Activated naive CD8-positive, alpha-beta T cell treated with anti-CD3 and anti-CD28 coated beads for 36 hours (primary cell): ENCODE measurements around the gene RASSF8. TPM values are rescaled to one million over a fixed set of nuclear protein-coding genes. Genes with fewer than 3 reads are reported as not detected.
A peak's percentile ranks its signal among the peaks of the same experiment; 100 is the strongest.

Source experiments
- DNase-seq: peaks from one replicate; pipeline ENCODE4 v3.0.0; 2021
- H3K27ac Mint-ChIP-seq: one replicate; pipeline ENCODE4 v1.8.0; 2022; ENCODE audit warnings: mild to moderate bottlenecking, moderate library complexity, mixed read lengths
- H3K27me3 Mint-ChIP-seq: one replicate; pipeline ENCODE4 v1.8.0; 2022; ENCODE audit warnings: mild to moderate bottlenecking, mixed read lengths
- H3K36me3 Mint-ChIP-seq: one replicate; pipeline ENCODE4 v1.8.0; 2021; ENCODE audit warnings: mild to moderate bottlenecking, mixed read lengths
- H3K4me1 Mint-ChIP-seq: one replicate; pipeline ENCODE4 v1.8.0; 2021; ENCODE audit warnings: mixed read lengths
- H3K4me3 Mint-ChIP-seq: one replicate; pipeline ENCODE4 v1.8.0; 2022; ENCODE audit warnings: mild to moderate bottlenecking, moderate library complexity, mixed read lengths
- H3K9me3 Mint-ChIP-seq: one replicate; pipeline ENCODE4 v1.8.0; 2022; ENCODE audit warnings: mixed read lengths
- total RNA-seq, 2 experiments: library from RNA; stranded (reverse); gene quantifications; one replicate each; pipeline ENCODE4 v1.2.3, GENCODE V29; 2021

RASSF8 gene
- total RNA-seq, 2 experiments from 2014 or later: 0.18 TPM; not detected in 1

- H3K4me1 Mint-ChIP-seq: no peaks in the 10 kb centered on the region
- no peaks in the 10 kb centered on the region for H3K36me3 Mint-ChIP-seq
- no peak for DNase-seq
- no peak overlapping the region for H3K27ac Mint-ChIP-seq
- H3K4me3 Mint-ChIP-seq: no peak overlapping the region
- H3K9me3 Mint-ChIP-seq: no peaks in the 10 kb centered on the region
- peaks cover 16% of the 10 kb centered on the region for H3K27me3 Mint-ChIP-seq
Observed at GRCh38 chr12:26101763-26102162, 143.3 kb downstream of the RASSF8 start.

DNA sequence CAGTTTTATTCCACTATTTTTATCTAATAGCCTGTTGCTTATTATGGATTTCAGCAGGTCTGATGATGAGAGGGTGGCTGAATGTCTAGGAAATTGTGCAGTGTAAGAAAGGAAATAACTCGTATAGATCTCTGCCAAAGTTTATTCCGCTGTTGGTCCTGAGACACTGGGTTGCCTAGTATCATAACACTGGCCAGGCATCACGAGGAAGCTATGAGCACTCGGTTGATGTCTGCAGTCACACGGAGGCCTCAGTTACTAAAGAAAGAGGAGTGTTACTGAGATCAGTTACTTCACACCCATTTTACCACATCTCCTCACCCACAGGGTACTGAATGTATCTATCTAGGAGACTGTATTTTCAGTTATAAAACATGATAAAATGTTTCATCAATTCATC, 144.5 kb downstream of the RASSF8 start:
- H3K27me3 Mint-ChIP-seq: peaks cover 10% of the 10 kb centered on the region
- H3K27ac Mint-ChIP-seq: no peak overlapping the region
- no peak for DNase-seq
- no peaks in the 10 kb centered on the region for H3K9me3 Mint-ChIP-seq
- no peak overlapping the region for H3K4me3 Mint-ChIP-seq
- H3K36me3 Mint-ChIP-seq: no peaks in the 10 kb centered on the region
- H3K4me1 Mint-ChIP-seq: no peaks in the 10 kb centered on the region

GRCh38 chr12:26106347-26106746, 147.9 kb downstream of the RASSF8 start:
- H3K9me3 Mint-ChIP-seq: no peaks in the 10 kb centered on the region
- no peak for DNase-seq
- no peaks in the 10 kb centered on the region for H3K27me3 Mint-ChIP-seq
- no peak overlapping the region for H3K27ac Mint-ChIP-seq
- no peaks in the 10 kb centered on the region for H3K36me3 Mint-ChIP-seq
- H3K4me1 Mint-ChIP-seq: no peaks in the 10 kb centered on the region
- H3K4me3 Mint-ChIP-seq: no peak overlapping the region

- Mint-ChIP-seq H3K36me3 (no peaks in the 10 kb centered on the region), H3K27me3 (peaks cover 15% of the 10 kb centered on the region)
Observed at GRCh38 chr12:26108915-26109314, 150.4 kb downstream of the RASSF8 start.

DNA sequence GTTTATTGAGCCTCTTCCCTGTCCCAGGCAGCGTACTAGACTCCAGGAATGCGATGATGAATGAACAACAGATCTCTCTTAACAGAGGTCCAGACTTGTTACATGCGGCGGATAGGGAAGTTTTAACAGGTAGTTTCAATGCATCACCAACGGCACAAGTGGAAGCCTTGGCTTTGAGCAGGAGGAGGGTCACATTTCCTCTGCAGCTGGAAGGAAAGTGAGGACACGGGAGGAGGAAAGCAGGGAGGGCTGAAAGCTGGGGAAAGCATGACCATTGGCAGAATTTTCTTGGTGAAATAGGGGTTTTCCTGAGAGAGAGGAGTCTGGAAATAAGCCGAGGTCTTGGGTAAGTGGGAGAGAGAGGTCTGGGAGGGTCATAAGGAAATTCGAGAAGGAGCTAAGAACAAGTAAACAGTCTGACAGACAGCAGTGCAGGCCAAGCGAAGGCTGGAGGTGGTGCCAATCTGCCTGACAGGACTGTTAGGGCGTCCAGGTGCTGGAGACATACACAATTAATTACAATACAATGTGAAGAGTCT, 150.9 kb downstream of the RASSF8 start:
- H3K4me1 Mint-ChIP-seq: peaks cover 2% of the 10 kb centered on the region
- H3K9me3 Mint-ChIP-seq: peaks cover 2% of the 10 kb centered on the region
- no peak overlapping the region for H3K4me3 Mint-ChIP-seq
- peaks cover 15% of the 10 kb centered on the region for H3K27me3 Mint-ChIP-seq
- H3K36me3 Mint-ChIP-seq: no peaks in the 10 kb centered on the region
- no peak for DNase-seq
- no peak overlapping the region for H3K27ac Mint-ChIP-seq

More at GRCh38 chr12:26108915-26109314, 150.4 kb downstream of the RASSF8 start:
- no peak for DNase-seq
- Mint-ChIP-seq H3K4me3 (no peak overlapping the region), H3K4me1 (peaks cover 2% of the 10 kb centered on the region), H3K9me3 (peaks cover 2% of the 10 kb centered on the region), H3K27ac (no peak overlapping the region)

DNA sequence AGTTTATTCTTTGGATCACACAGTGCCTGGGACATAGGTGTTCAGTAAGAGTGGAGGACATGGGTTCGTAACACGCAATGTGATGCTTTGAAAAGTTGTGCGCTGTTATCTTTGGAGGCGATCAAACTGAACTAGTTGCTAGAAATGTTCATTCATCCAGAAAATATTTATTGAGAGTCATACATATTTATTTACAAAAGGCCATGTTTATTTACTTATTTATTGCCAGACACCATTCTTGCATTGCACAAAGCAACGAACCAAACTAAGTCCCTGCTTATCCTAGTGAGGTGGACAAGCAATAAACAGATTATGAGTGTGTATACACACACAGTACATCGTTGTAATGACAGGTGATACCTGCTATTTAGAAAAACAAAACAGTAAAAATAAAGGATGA, 153.8 kb downstream of the RASSF8 start:
- DNase-seq: no peak
- no peak overlapping the region for H3K27ac Mint-ChIP-seq
- H3K4me1 Mint-ChIP-seq: peaks cover 2% of the 10 kb centered on the region
- H3K27me3 Mint-ChIP-seq: peaks cover 23% of the 10 kb centered on the region
- peaks cover 2% of the 10 kb centered on the region for H3K9me3 Mint-ChIP-seq
- H3K4me3 Mint-ChIP-seq: no peak overlapping the region
- H3K36me3 Mint-ChIP-seq: no peaks in the 10 kb centered on the region

- Mint-ChIP-seq H3K27me3 (peaks cover 25% of the 10 kb centered on the region), H3K9me3 (peaks cover 2% of the 10 kb centered on the region), H3K27ac (no peak overlapping the region), H3K4me1 (peaks cover 2% of the 10 kb centered on the region), H3K4me3 (no peak overlapping the region), H3K36me3 (no peaks in the 10 kb centered on the region)
- no peak for DNase-seq
Observed at GRCh38 chr12:26112703-26113147, 154.2 kb downstream of the RASSF8 start.

DNA sequence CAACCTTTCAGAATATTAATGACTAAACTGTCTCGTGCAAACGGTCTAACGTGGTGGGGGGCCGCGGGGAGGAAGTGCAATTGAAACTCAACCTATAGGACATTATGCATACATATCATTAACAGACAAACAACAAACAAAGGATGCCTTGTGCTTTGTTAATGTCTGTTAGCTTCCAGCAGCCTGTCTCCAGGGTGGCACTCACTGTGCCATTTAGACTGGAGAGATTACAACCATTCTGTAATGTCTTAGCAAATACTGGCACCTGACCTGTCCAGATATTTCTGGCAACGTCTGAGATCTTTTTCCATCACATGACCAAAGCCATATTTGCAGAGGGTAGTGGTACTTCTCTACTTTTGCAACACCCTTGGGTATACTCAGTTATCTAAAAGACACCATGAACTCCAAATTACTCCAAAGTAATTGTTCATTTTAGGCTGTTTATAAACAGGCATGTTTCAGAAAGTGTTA, 154.7 kb downstream of the RASSF8 start:
- H3K27ac Mint-ChIP-seq: no peak overlapping the region
- peaks cover 28% of the 10 kb centered on the region for H3K27me3 Mint-ChIP-seq
- H3K4me1 Mint-ChIP-seq: peaks cover 2% of the 10 kb centered on the region
- H3K4me3 Mint-ChIP-seq: peak overlapping the region; percentile 77
- no peak for DNase-seq
- H3K36me3 Mint-ChIP-seq: no peaks in the 10 kb centered on the region
- H3K9me3 Mint-ChIP-seq: peaks cover 2% of the 10 kb centered on the region

DNA sequence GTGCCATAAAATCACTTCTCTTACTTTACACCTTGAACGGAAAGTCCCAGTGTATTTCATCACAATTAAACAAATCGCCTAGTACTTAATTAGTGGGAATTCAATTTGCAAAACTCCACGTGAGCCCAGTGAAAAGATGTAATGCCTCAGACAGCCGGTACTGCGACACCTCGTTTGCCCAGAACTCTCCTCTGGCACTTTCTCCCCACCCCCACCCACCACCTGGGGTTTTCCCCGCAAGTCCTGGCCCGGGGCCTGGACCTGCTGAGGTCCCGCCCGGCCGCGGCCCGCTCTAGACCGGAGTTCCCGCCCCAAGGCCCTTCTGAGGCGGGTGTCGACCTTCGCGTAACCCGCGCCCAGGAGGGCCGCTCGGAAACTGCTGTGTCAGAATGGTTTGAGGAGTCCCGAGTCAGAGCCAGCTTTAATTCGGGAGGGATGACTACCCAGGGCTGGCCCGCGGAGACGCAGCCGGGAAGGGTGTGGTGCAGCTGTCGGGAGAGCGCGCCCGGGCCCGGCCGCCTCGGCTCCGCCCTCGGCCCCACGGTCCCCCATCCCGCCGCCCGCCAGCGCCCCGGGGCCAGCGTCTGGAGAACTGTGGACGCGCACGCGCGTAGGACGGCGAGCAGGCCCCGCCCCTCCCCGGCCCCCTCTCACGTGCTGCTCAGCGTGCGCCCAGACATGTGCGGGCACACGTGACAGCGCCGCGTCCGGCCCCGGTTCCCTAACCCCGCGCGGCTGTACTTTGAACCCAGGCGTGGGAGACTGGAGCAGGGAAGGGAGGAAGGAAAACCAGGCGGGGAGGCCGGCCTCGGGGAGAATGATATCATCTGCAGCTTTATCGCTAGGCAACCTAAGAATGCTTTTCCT, 155.6 kb downstream of the RASSF8 start:
- H3K27ac Mint-ChIP-seq: peak overlapping the region; percentile 55
- peak; percentile 71 for DNase-seq
- H3K4me3 Mint-ChIP-seq: peak overlapping the region; percentile 77
- no peaks in the 10 kb centered on the region for H3K36me3 Mint-ChIP-seq
- peaks cover 2% of the 10 kb centered on the region for H3K4me1 Mint-ChIP-seq
- peaks cover 2% of the 10 kb centered on the region for H3K9me3 Mint-ChIP-seq
- peaks cover 33% of the 10 kb centered on the region for H3K27me3 Mint-ChIP-seq

- Mint-ChIP-seq H3K4me3 (peak overlapping the region; percentile 51), H3K27ac (no peak overlapping the region), H3K9me3 (peaks cover 2% of the 10 kb centered on the region)
Observed at GRCh38 chr12:26114720-26115401, 156.4 kb downstream of the RASSF8 start.

DNA sequence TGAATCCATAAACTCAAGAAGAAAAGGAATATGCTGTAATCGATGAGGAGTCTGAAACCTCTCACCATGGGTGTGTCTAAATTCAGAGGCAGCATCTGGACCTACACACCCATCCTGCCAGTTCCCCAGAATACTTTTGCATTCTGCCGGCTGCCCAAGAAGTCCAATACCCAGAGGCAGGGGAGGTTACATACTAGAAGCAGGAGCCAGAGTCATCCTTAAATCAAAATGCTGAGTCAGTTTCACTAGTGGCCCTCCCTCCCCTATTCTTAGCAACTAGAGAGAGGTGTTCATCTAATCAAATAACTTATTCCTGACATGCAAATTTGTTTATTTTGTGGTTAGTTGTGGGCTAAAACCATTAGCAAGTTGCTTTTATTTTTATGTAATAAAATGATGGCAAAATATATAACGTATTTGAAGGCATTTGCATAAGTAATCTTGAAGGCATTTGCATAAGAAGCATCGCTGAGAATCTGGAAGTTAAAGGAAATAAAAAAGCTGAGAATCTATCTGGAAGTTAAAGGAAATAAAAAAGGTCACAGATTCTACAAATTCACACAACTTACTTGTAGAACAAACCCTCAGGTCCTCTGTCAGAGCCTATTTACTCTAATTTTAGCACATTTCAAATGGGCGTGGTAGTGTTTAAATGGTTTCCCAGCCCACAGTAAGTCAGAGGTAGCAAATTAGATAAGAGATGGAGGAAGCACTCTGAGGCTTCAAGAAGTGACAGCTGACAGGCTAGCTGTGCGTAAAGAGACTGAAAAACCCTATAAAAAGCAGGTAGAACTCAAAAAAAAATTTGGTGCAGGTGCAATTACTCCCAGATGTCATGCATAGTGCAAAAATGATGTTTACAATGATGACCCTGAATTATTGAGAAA, 158.6 kb downstream of the RASSF8 start:
- no peak overlapping the region for H3K27ac Mint-ChIP-seq
- peaks cover 2% of the 10 kb centered on the region for H3K9me3 Mint-ChIP-seq
- H3K36me3 Mint-ChIP-seq: no peaks in the 10 kb centered on the region
- H3K4me3 Mint-ChIP-seq: no peak overlapping the region
- peaks cover 60% of the 10 kb centered on the region for H3K27me3 Mint-ChIP-seq
- peaks cover 8% of the 10 kb centered on the region for H3K4me1 Mint-ChIP-seq
- no peak for DNase-seq

More at GRCh38 chr12:26114720-26115401, 156.4 kb downstream of the RASSF8 start:
- Mint-ChIP-seq H3K4me1 (peaks cover 2% of the 10 kb centered on the region), H3K36me3 (no peaks in the 10 kb centered on the region), H3K27me3 (peaks cover 41% of the 10 kb centered on the region)
- DNase-seq: no peak

DNA sequence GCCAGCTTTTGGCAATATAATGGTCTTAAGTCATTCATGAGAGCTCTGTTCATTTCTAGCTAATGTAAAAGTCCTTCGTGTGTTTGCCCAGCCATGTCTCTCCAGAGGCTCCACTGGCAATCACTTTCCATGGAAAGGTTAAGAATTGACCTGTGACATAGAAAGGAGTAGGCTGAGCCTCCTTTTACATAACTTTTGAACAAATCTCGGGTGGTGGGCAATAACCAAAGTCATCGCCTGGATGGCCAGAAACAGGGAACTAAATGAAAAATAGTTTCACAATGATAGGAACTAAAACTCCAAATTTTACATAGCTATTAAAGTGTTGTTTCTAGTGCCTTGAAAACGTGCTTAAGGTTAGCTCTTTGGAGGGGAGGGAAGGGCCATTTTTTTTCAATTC, 159.8 kb downstream of the RASSF8 start:
- Mint-ChIP-seq H3K9me3 (peaks cover 2% of the 10 kb centered on the region), H3K27ac (no peak overlapping the region), H3K27me3 (peaks cover 55% of the 10 kb centered on the region), H3K36me3 (no peaks in the 10 kb centered on the region), H3K4me1 (peaks cover 13% of the 10 kb centered on the region), H3K4me3 (no peak overlapping the region)
- DNase-seq: no peak

- H3K4me1 Mint-ChIP-seq: peaks cover 16% of the 10 kb centered on the region
- H3K27me3 Mint-ChIP-seq: peaks cover 63% of the 10 kb centered on the region
- no peak overlapping the region for H3K4me3 Mint-ChIP-seq
- H3K36me3 Mint-ChIP-seq: no peaks in the 10 kb centered on the region
- no peaks in the 10 kb centered on the region for H3K9me3 Mint-ChIP-seq
- H3K27ac Mint-ChIP-seq: no peak overlapping the region
- no peak for DNase-seq
Observed at GRCh38 chr12:26119391-26119989, 161.0 kb downstream of the RASSF8 start.
